GM12872 (cell line): ENCODE measurements around the gene MYBBP1A.

Source experiments
- CTCF ChIP-seq: IDR thresholded peaks from 3 replicates; pipeline ENCODE4 v1.5.1; 2011; ENCODE audit warnings: low read depth, mild to moderate bottlenecking, low read length, moderate library complexity; ENCODE audit not compliant: insufficient read depth

Gene MYBBP1A

GRCh38 chr17:4520894-4521600, 34.1 kb downstream of the MYBBP1A start:
- TF ChIP-seq CTCF = no peak

GRCh38 chr17:4520060-4520893, 34.9 kb downstream of the MYBBP1A start:
- no peak for TF ChIP-seq CTCF

GRCh38 chr17:4519361-4519788, 35.8 kb downstream of the MYBBP1A start:
- TF ChIP-seq CTCF = no peak

- TF ChIP-seq CTCF = no peak
These were observed 36.3 kb downstream of the MYBBP1A start for GRCh38 chr17:4518901-4519300.

- no peak for TF ChIP-seq CTCF
These were observed 38.4 kb downstream of the MYBBP1A start for GRCh38 chr17:4516735-4517134.

GRCh38 chr17:4515501-4515900, 39.7 kb downstream of the MYBBP1A start:
- no peak for TF ChIP-seq CTCF

DNA sequence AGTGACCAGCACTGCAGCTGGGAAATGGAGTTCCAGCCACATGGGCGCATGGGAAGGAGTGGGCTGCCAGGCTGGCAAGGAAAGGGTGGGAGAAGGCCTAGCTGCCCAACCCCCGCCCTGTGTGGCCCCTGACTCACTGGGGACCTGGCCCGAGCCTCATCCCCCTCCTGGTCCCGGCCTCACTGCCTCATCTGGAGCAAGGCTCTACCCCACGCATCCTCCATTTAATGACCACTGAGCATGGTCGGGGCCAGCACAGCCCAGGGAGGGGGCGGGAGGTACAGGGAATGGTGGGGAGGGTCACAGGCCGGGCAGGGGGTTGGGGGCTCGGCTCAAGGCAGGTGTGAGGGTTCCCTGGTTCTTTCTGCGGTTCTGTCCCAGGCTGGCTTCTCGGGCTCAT, 40.4 kb downstream of the MYBBP1A start:
- TF ChIP-seq CTCF = no peak
